K562 (cell line): ENCODE results near the gene LRRC8E. TPM values are rescaled to one million over a fixed set of nuclear protein-coding genes. Genes with fewer than 3 reads are reported as not detected.

Experiments
- ATAC-seq: fragments of 200-7000 bp; cut with Tn5 transposase; 3 replicates; pipeline ENCODE4 v1.9.1; 2020; ENCODE audit warnings: moderate library complexity
- BruUV-seq: library from RNA; stranded (reverse); fragments of 400-500 nt; replicated peaks from 2 replicates; lab custom pipeline; 2021; lab: Mats Ljungman, UMichigan
- CTCF ChIA-PET: fragments of 300-600 bp; formaldehyde crosslinking; extraction: SDS; loops from one replicate; lab custom pipeline; 2021; ENCODE audit warnings: low intra/inter-chr PET ratio; lab: Yijun Ruan, JAX
- POLR2A ChIA-PET: fragments of 300-600, 350-650 bp; sonication (Branson Sonifier 250); formaldehyde crosslinking; extraction: SDS; loops from one replicate; lab custom pipeline; 2021; ENCODE audit warnings: antibody characterized with exemption, inconsistent platforms; lab: Yijun Ruan, JAX
- DNase-seq, 4 experiments: peaks; one replicate each; pipeline versions ENCODE4 v3.0.0 to v3.0.0-alpha.2; 2011 to 2018; ENCODE audit warnings: low spot score in 3 of 4, mixed read lengths in 3 of 4; ENCODE audit errors: extremely low read depth in 1 of 4
- FAIRE-seq: peaks from 2 replicates; lab custom pipeline; 2011; peaks lifted over from hg19 to GRCh38; lab: Jason Lieb, UNC
- H2AFZ ChIP-seq: 2 replicates; pipeline ENCODE4 v1.6.0; 2011; ENCODE audit warnings: low read depth, low read length, control low read depth, inconsistent platforms
- H3K27ac ChIP-seq: fragments of 200-600 bp; 3 replicates; pipeline ENCODE4 v1.8.0; 2011; ENCODE audit warnings: low read depth, mild to moderate bottlenecking, control low read depth, inconsistent platforms, low read length, moderate library complexity, mixed read lengths; ENCODE audit errors: extremely low read depth
- H3K27me3 ChIP-seq, 2 experiments: fragments of 300-600 bp in 1 of 2; 2 replicates in 1 of 2; 3 replicates in 1 of 2; pipeline versions ENCODE4 v1.6.0 to v1.8.0; 2011; ENCODE audit warnings: inconsistent platforms in 2 of 2, low read length in 2 of 2, mild to moderate bottlenecking in 1 of 2, mixed read lengths in 1 of 2, moderate library complexity in 1 of 2; ENCODE audit not compliant: control insufficient read depth in 2 of 2, insufficient read depth in 2 of 2
- H3K36me3 ChIP-seq: fragments of 300-600 bp; 3 replicates; pipeline ENCODE4 v1.8.0; 2011; ENCODE audit warnings: mild to moderate bottlenecking, low read length, inconsistent platforms; ENCODE audit not compliant: control insufficient read depth, insufficient read depth
- H3K4me1 ChIP-seq, 2 experiments: fragments of 200-600 bp in 1 of 2; replicated peaks in 1 of 2; 2 replicates in 1 of 2; 3 replicates in 1 of 2; pipeline versions ENCODE4 v1.5.1 to v1.8.0; 2011; ENCODE audit warnings: inconsistent platforms in 2 of 2, low read length in 2 of 2, mild to moderate bottlenecking in 1 of 2, mixed read lengths in 1 of 2, moderate library complexity in 1 of 2; ENCODE audit not compliant: control insufficient read depth in 2 of 2, insufficient read depth in 2 of 2
- H3K4me2 ChIP-seq: 2 replicates; pipeline ENCODE4 v1.6.1; 2011; ENCODE audit warnings: low read length, control low read depth, inconsistent platforms, mixed read lengths; ENCODE audit not compliant: insufficient read depth
- H3K4me3 ChIP-seq: fragments of 200-600 bp; sonication (generic), shearing (Covaris generic); 2 replicates; pipeline ENCODE4 v1.5.1; 2016; ENCODE audit warnings: control low read depth, inconsistent platforms
- H3K79me2 ChIP-seq: fragments of 200-600 bp; 3 replicates; pipeline ENCODE4 v1.8.0; 2011; ENCODE audit warnings: low read length, inconsistent platforms; ENCODE audit not compliant: control insufficient read depth, insufficient read depth
- H3K9ac ChIP-seq, 2 experiments: 2 replicates each; pipeline versions ENCODE4 v1.6.0 to v1.6.1; 2011; ENCODE audit warnings: low read depth in 2 of 2, low read length in 2 of 2, control low read depth in 1 of 2, inconsistent platforms in 1 of 2, mild to moderate bottlenecking in 1 of 2, mixed read lengths in 1 of 2; ENCODE audit not compliant: insufficient read depth in 1 of 2
- H3K9me1 ChIP-seq: one replicate; pipeline ENCODE4 v1.6.0; 2011; ENCODE audit warnings: inconsistent platforms, mild to moderate bottlenecking, low read length, moderate library complexity; ENCODE audit not compliant: control insufficient read depth, insufficient read depth
- H3K9me3 ChIP-seq: replicated peaks from 2 replicates; pipeline ENCODE4 v1.5.1; 2011; ENCODE audit warnings: low read depth, low read length, inconsistent platforms; ENCODE audit not compliant: control insufficient read depth, insufficient read depth
- H4K20me1 ChIP-seq: replicated peaks from 2 replicates; pipeline ENCODE4 v1.6.1; 2011; ENCODE audit warnings: low read length, inconsistent platforms, mixed read lengths; ENCODE audit not compliant: control insufficient read depth, insufficient read depth
- AFF1 ChIP-seq, 2 experiments: fragments of 450-650 bp; IDR thresholded peaks; 2 replicates each; pipeline ENCODE4 v1.6.1; 2018; ENCODE audit warnings: mild to moderate bottlenecking in 2 of 2, low read depth in 1 of 2; ENCODE audit not compliant: partially characterized antibody in 2 of 2
- BHLHE40 ChIP-seq: IDR thresholded peaks from 2 replicates; pipeline ENCODE4 v1.6.1; 2011; ENCODE audit warnings: low read length, improper control_type of control experiment
- CEBPZ ChIP-seq: fragments of 150-350 bp; IDR thresholded peaks from 2 replicates; pipeline ENCODE4 v1.6.1; 2014; ENCODE audit warnings: low read depth, mild to moderate bottlenecking, low read length, borderline replicate concordance
- CHD2 ChIP-seq: IDR thresholded peaks from 2 replicates; pipeline ENCODE4 v1.6.1; 2011; ENCODE audit warnings: low read depth, low read length
- ELK1 ChIP-seq: sonication (generic); formaldehyde crosslinking; IDR thresholded peaks from 2 replicates; pipeline ENCODE4 v1.8.1; 2022; ENCODE audit warnings: missing genetic modification reagents
- KLF1 ChIP-seq: fragments of 450-650 bp; IDR thresholded peaks from 2 replicates; pipeline ENCODE4 v1.6.1; 2016; ENCODE audit warnings: missing genetic modification characterization, missing compliant biosample characterization
- MEF2D ChIP-seq: conservative IDR thresholded peaks from 2 replicates; pipeline ENCODE4 v1.6.1; 2016; ENCODE audit warnings: low read depth, missing genetic modification characterization, missing compliant biosample characterization
- MNT ChIP-seq, 2 experiments: fragments of 450-650 bp; conservative IDR thresholded peaks; 2 replicates each; pipeline ENCODE4 v1.6.1; 2017; ENCODE audit warnings: mild to moderate bottlenecking in 2 of 2, moderate library complexity in 2 of 2
- SAP30 ChIP-seq: fragments of 200-600 bp; sonication (generic); IDR thresholded peaks from 2 replicates; pipeline ENCODE4 v1.6.1; 2012; ENCODE audit warnings: borderline replicate concordance, low read depth, mild to moderate bottlenecking, moderate library complexity, low read length, control low read depth, inconsistent platforms; ENCODE audit not compliant: insufficient read depth, poor library complexity, severe bottlenecking
- SIN3B ChIP-seq: fragments of 450-650 bp; IDR thresholded peaks from 2 replicates; pipeline ENCODE4 v1.6.1; 2017; ENCODE audit warnings: low read depth, mild to moderate bottlenecking, moderate library complexity
- ZNF444 ChIP-seq: fragments of 250-450 bp; sonication (Bioruptor Pico); IDR thresholded peaks from 2 replicates; pipeline ENCODE4 v1.4.0; 2020; ENCODE audit warnings: mild to moderate bottlenecking, moderate library complexity
- WGBS: fragments of 100-300 bp; shearing (Covaris generic); methylation state at CpG from one replicate; pipeline ENCODE4 v1.1.6; 2016; ENCODE audit warnings: low coverage, mixed read lengths; ENCODE audit not compliant: insufficient coverage; ENCODE audit errors: missing lambda C conversion rate; 5-methylcytosine and 5-hydroxymethylcytosine counted together
- in situ Hi-C: fragments of 300-500 bp; cut with MboI; formaldehyde crosslinking; loops from 4 replicates; pipeline ENCODE4 v1.15.0; 2018; ENCODE audit warnings: inconsistent platforms, mixed read lengths
- intact Hi-C: fragments of 100-400 bp; cut with micrococcal nuclease; formaldehyde crosslinking; loops from 2 replicates; pipeline ENCODE4 v1.14.2; 2022
- polyA plus RNA-seq, 8 experiments: library from polyadenylated mRNA; depleted of rRNA in 4 of 8; stranded (reverse) in 5 of 8; unstranded in 3 of 8; fragments of >200 nt; fragmentation: Nextera tagmentation in 2 of 8; fragmentation: Illumina TruSeq in 1 of 8; extraction: Ambion mirVana in 2 of 8; extraction: Trizol in 1 of 8; gene quantifications; 2 replicates each; pipeline versions ENCODE4 v1.2.1 to v1.2.3, GENCODE V29; 2011 to 2014; ENCODE audit warnings: inconsistent platforms in 1 of 8, missing spikeins in 1 of 8
- total RNA-seq, 7 experiments: library from RNA; depleted of rRNA in 6 of 7; stranded (reverse); fragments of >200 nt in 6 of 7; fragmentation: Illumina TruSeq in 2 of 7; extraction: Trizol in 2 of 7; gene quantifications; 2 replicates each; pipeline versions ENCODE4 v1.2.1 to v1.2.3, GENCODE V29; 2011 to 2021; ENCODE audit warnings: low replicate concordance in 1 of 7

LRRC8E gene
- total and polyA plus RNA-seq, 9 of the 15 experiments (the other 6 are each of a cell fraction or from before 2014, with no cell fraction given): 0.08 to 5.7 (median 3.5) TPM; not detected in 1

- H3K27me3 ChIP-seq: no peaks in the 10 kb centered on the region; a peak in 1 of 5 replicates
- peak overlapping the region; percentile 99 for H2AFZ ChIP-seq
- no peaks in the 10 kb centered on the region for H3K9me1 ChIP-seq
- FAIRE-seq (no peak), ATAC-seq (no peak; the same call in 2 of the 3 replicates), DNase-seq (peak in 2 of 4 experiments; percentile 45 to 47)
- no peaks in the 10 kb centered on the region for H3K36me3 ChIP-seq
- H3K9me3 ChIP-seq: no peaks in the 10 kb centered on the region
- in situ Hi-C loops (no loop called here), intact Hi-C loops (no loop called here)
- no peaks in the 10 kb centered on the region for H3K79me2 ChIP-seq
- ChIA-PET POLR2A (interaction anchor here (0.6 to 2.0 kb wide), 9 partner anchors 10 to 528 kb away, joined by 3 to 16 read pairs (median 5); partner anchors contain the start of genes MAP2K7 and SNAPC2), CTCF (interaction anchor here (1.2 kb wide), 1 partner anchor 16 kb away, joined by 3 read pairs; no protein-coding TSS in a partner anchor)
- H4K20me1 ChIP-seq: peaks cover 13% of the 10 kb centered on the region
- BruUV-seq: no TSS peak
- H3K27ac ChIP-seq: peak overlapping the region; percentile 71; the same call in 2 of the 3 replicates
- peaks cover 15 to 89% of the 10 kb centered on the region in 2 experiments; a peak in 4 of 5 replicates for H3K4me1 ChIP-seq
- H3K4me2 ChIP-seq: peak overlapping the region; percentile 83
- WGBS: 2% methylated on average over 17 of the region's 21 CpGs
- peak overlapping the region in 1 of 2 experiments; percentile 88; a peak in 3 of 4 replicates for H3K9ac ChIP-seq
- peak overlapping the region; percentile 75 for H3K4me3 ChIP-seq
- TF ChIP-seq CEBPZ: no peak
- no peak for TF ChIP-seq SAP30
- no peak for TF ChIP-seq AFF1 (IDR thresholded peaks at IDR 0.05; ENCODE audit: low read depth in 1 of 2, partially characterized antibody in 2 of 2)
- no peak for TF ChIP-seq MEF2D (tag)
- no peak for TF ChIP-seq ELK1 (CRISPR knock-in tag)
- TF ChIP-seq KLF1 (tag): no peak
- no peak for TF ChIP-seq SIN3B
- TF ChIP-seq BHLHE40: 0 out of 2 replicates have a peak, but pooled peaks have one; percentile 11
- no peak for TF ChIP-seq CHD2
- peak in 1 of 2 experiments; percentile 73; a peak in 2 of 4 replicates for TF ChIP-seq MNT (conservative IDR thresholded peaks at IDR 0.05)
- no peak for TF ChIP-seq ZNF444 (CRISPR knock-in tag)
These were observed 20.0 kb upstream of the LRRC8E start for GRCh38 chr19:7868326-7868670.
